Liver (tissue), 9 donors: ENCODE data around the gene RAB13. TPM values are rescaled to one million over a fixed set of nuclear protein-coding genes. Genes with fewer than 3 reads are reported as not detected.

Source experiments
- DNase-seq: peaks from one replicate; pipeline ENCODE4 v3.0.0-alpha.2; 2017; ENCODE audit warnings: low spot score
- H3K27ac ChIP-seq, 2 donors: one replicate each; pipeline ENCODE4 v1.7.0; 2013; ENCODE audit warnings: inconsistent platforms in 2 of 2, low read length in 2 of 2, control low read depth in 1 of 2, low read depth in 1 of 2, mild to moderate bottlenecking in 1 of 2
- H3K27me3 ChIP-seq, 4 donors: one replicate each; pipeline versions ENCODE4 v1.6.1 to v1.7.0; 2013; ENCODE audit warnings: low read length in 3 of 4, inconsistent platforms in 1 of 4, mild to moderate bottlenecking in 1 of 4, moderate library complexity in 1 of 4; ENCODE audit not compliant: control insufficient read depth in 4 of 4, insufficient read depth in 4 of 4
- H3K36me3 ChIP-seq, 4 donors: one replicate each; pipeline versions ENCODE4 v1.6.1 to v1.7.0; 2013; ENCODE audit warnings: low read length in 3 of 4, mild to moderate bottlenecking in 3 of 4, low read depth in 1 of 4, moderate library complexity in 1 of 4; ENCODE audit not compliant: control insufficient read depth in 4 of 4, insufficient read depth in 3 of 4
- H3K4me1 ChIP-seq, 4 donors: one replicate each; pipeline versions ENCODE4 v1.6.1 to v1.7.0; 2013; ENCODE audit warnings: low read length in 3 of 4, mild to moderate bottlenecking in 3 of 4, moderate library complexity in 1 of 4; ENCODE audit not compliant: control insufficient read depth in 4 of 4, insufficient read depth in 4 of 4
- H3K4me3 ChIP-seq, 3 donors: one replicate each; pipeline versions ENCODE4 v1.6.1 to v1.7.0; 2013; ENCODE audit warnings: low read length in 3 of 3, control low read depth in 1 of 3, low read depth in 1 of 3, mild to moderate bottlenecking in 1 of 3
- H3K9ac ChIP-seq, 2 donors: one replicate each; pipeline ENCODE4 v1.7.0; 2013; ENCODE audit warnings: low read length in 2 of 2, mild to moderate bottlenecking in 2 of 2, moderate library complexity in 2 of 2, control low read depth in 1 of 2, low read depth in 1 of 2
- H3K9me3 ChIP-seq, 4 donors: one replicate each; pipeline versions ENCODE4 v1.6.1 to v1.7.0; 2013; ENCODE audit warnings: low read length in 3 of 4; ENCODE audit not compliant: control insufficient read depth in 4 of 4
- EGR1 ChIP-seq, 2 donors: IDR thresholded peaks; 2 replicates each; pipeline ENCODE4 v1.6.1; 2016 to 2018; ENCODE audit warnings: antibody characterized with exemption in 2 of 2, low read depth in 2 of 2
- FOXA1 ChIP-seq: IDR thresholded peaks from 2 replicates; pipeline ENCODE4 v1.6.1; 2016; ENCODE audit warnings: antibody characterized with exemption
- GABPA ChIP-seq, 2 donors: IDR thresholded peaks in 1 of 2; conservative IDR thresholded peaks in 1 of 2; 2 replicates each; pipeline ENCODE4 v1.6.1; 2016; ENCODE audit warnings: antibody characterized with exemption in 2 of 2, mild to moderate bottlenecking in 1 of 2, moderate library complexity in 1 of 2
- HNF4A ChIP-seq, 2 donors: conservative IDR thresholded peaks; 2 replicates each; pipeline ENCODE4 v1.6.1; 2016; ENCODE audit warnings: antibody characterized with exemption in 2 of 2, mild to moderate bottlenecking in 2 of 2
- HNF4G ChIP-seq: IDR thresholded peaks from 2 replicates; pipeline ENCODE4 v1.6.1; 2016; ENCODE audit warnings: antibody characterized with exemption
- NR2F2 ChIP-seq: IDR thresholded peaks from 2 replicates; pipeline ENCODE4 v1.6.1; 2016; ENCODE audit warnings: antibody characterized with exemption
- RAD21 ChIP-seq, 2 donors: IDR thresholded peaks; 2 replicates each; pipeline ENCODE4 v1.6.1; 2016; ENCODE audit warnings: antibody characterized with exemption in 2 of 2, mild to moderate bottlenecking in 2 of 2
- RXRA ChIP-seq, 2 donors: IDR thresholded peaks; 2 replicates each; pipeline ENCODE4 v1.6.1; 2017 to 2018; ENCODE audit warnings: antibody characterized with exemption in 2 of 2, mild to moderate bottlenecking in 1 of 2
- SP1 ChIP-seq: IDR thresholded peaks from 2 replicates; pipeline ENCODE4 v1.6.1; 2018; ENCODE audit warnings: antibody characterized with exemption, mild to moderate bottlenecking
- TAF1 ChIP-seq: conservative IDR thresholded peaks from 2 replicates; pipeline ENCODE4 v1.6.1; 2016; ENCODE audit warnings: antibody characterized with exemption, mild to moderate bottlenecking
- YY1 ChIP-seq: IDR thresholded peaks from 2 replicates; pipeline ENCODE4 v1.6.1; 2016; ENCODE audit warnings: antibody characterized with exemption, mild to moderate bottlenecking
- WGBS: extraction: QIAGEN DNeasy Blood & Tissue Kit; methylation state at CpG from one replicate; pipeline ENCODE4 v1.1.7; 2013; 5-methylcytosine and 5-hydroxymethylcytosine counted together
- polyA plus RNA-seq, 2 donors: library from polyadenylated mRNA; stranded (reverse) in 1 of 2; unstranded in 1 of 2; fragments of 200-250 nt in 1 of 2; fragments of >200 nt in 1 of 2; fragmentation: Nextera tagmentation in 1 of 2; extraction: Ambion mirVana in 1 of 2; gene quantifications; one replicate each; pipeline versions ENCODE4 v1.2.1 to v1.2.3, GENCODE V29; 2013 to 2015
- total RNA-seq, 2 donors: library from RNA; depleted of rRNA; stranded (reverse); fragments of >200 nt; gene quantifications; one replicate each; pipeline ENCODE4 v1.2.3, GENCODE V29; 2014
- TF ChIP-seq, protein P1 (sequence below): IDR thresholded peaks from 2 replicates; pipeline ENCODE4 v1.6.1; 2016; ENCODE audit warnings: antibody characterized with exemption
- TF ChIP-seq, protein P2 (sequence below): fragments of 150-350 bp; IDR thresholded peaks from 2 replicates; pipeline ENCODE4 v1.5.1; 2017; ENCODE audit warnings: improper control_type of control experiment, low read depth, low read length; ENCODE audit not compliant: missing input control
- TF ChIP-seq, protein P3 (sequence below): IDR thresholded peaks from 2 replicates; pipeline ENCODE4 v1.6.1; 2016; ENCODE audit warnings: antibody characterized with exemption
- TF ChIP-seq, protein P4 (sequence below): IDR thresholded peaks from 2 replicates; pipeline ENCODE4 v1.6.1; 2016; ENCODE audit warnings: antibody characterized with exemption, mild to moderate bottlenecking
- donor health status: healthy.
- donor health status: healthy.
- donor health status: healthy.
- donor health status: healthy.
- donor health status: healthy.

Gene RAB13
- total and polyA plus RNA-seq, 4 donors, result 18.0 to 72.9 (median 32.5) TPM

DNA sequence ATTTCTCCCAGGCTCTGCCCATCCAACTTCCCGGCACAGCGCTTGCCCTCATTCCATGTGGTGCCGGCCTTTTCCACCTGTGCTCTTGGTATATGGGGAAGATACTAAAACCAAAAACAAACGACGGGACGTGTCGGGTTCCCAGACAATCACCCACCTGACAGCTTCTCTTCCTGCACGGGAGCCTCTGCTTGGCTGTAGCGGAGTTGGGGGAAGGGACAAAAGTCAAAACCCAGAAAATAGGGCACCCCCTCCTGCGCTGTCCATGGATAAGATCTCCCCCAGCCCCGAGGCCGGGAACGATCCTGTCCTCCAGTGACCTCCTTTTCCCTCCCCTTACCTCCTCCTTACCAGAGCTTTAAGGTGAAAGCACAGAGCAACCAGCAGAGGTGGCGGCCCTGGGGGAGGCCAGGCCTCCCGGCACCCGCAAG lies 9.3 kb downstream of the RAB13 start:
- 1% methylated on average over 16 of the region's 16 CpGs for WGBS
- no peak for DNase-seq

DNA sequence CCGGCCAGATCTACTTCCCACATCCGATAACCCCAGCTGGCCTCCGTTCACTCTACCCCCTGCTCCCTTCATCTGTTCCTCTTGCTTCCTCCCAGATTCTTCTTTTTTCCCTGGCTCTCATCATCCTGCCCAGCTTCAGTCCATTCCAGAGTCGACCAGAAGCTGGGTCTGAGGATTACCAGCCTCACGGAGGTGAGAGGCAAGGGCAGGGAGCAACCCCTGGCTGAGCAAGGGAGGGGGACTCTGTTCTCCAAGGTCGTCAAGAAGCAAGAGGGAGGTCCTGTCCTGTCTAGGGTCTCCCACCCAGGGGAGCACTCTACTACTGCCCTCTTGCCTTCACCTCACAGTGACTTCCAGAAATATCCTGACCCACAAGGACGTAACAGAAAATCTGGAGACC lies 12.6 kb downstream of the RAB13 start:
- H3K9ac ChIP-seq, result no peak overlapping the region
- H3K27me3 ChIP-seq, result no peaks in the 10 kb centered on the region
- H3K4me1 ChIP-seq, result peaks cover 0 to 24% (median 21%) of the 10 kb centered on the region in 4 donors
- no peak for DNase-seq
- TF ChIP-seq, protein P1, sequence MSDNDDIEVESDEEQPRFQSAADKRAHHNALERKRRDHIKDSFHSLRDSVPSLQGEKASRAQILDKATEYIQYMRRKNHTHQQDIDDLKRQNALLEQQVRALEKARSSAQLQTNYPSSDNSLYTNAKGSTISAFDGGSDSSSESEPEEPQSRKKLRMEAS, result no peak
- TF ChIP-seq HNF4G (no peak), NR2F2 (no peak), YY1 (no peak), FOXA1 (no peak), SP1 (no peak)
- TF ChIP-seq, protein P2, sequence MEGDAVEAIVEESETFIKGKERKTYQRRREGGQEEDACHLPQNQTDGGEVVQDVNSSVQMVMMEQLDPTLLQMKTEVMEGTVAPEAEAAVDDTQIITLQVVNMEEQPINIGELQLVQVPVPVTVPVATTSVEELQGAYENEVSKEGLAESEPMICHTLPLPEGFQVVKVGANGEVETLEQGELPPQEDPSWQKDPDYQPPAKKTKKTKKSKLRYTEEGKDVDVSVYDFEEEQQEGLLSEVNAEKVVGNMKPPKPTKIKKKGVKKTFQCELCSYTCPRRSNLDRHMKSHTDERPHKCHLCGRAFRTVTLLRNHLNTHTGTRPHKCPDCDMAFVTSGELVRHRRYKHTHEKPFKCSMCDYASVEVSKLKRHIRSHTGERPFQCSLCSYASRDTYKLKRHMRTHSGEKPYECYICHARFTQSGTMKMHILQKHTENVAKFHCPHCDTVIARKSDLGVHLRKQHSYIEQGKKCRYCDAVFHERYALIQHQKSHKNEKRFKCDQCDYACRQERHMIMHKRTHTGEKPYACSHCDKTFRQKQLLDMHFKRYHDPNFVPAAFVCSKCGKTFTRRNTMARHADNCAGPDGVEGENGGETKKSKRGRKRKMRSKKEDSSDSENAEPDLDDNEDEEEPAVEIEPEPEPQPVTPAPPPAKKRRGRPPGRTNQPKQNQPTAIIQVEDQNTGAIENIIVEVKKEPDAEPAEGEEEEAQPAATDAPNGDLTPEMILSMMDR, result no peak
- TF ChIP-seq, protein P3, sequence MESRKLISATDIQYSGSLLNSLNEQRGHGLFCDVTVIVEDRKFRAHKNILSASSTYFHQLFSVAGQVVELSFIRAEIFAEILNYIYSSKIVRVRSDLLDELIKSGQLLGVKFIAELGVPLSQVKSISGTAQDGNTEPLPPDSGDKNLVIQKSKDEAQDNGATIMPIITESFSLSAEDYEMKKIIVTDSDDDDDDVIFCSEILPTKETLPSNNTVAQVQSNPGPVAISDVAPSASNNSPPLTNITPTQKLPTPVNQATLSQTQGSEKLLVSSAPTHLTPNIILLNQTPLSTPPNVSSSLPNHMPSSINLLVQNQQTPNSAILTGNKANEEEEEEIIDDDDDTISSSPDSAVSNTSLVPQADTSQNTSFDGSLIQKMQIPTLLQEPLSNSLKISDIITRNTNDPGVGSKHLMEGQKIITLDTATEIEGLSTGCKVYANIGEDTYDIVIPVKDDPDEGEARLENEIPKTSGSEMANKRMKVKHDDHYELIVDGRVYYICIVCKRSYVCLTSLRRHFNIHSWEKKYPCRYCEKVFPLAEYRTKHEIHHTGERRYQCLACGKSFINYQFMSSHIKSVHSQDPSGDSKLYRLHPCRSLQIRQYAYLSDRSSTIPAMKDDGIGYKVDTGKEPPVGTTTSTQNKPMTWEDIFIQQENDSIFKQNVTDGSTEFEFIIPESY, result no peak
- no peaks in the 10 kb centered on the region for H3K9me3 ChIP-seq
- no peak overlapping the region for H3K27ac ChIP-seq
- peaks cover 4 to 19% (median 17%) of the 10 kb centered on the region in 4 donors for H3K36me3 ChIP-seq
- WGBS, result 87% methylated on average over 7 of the region's 7 CpGs
- no peak overlapping the region for H3K4me3 ChIP-seq

More for the DNA sequence above, 9.3 kb downstream of the RAB13 start:
- Histone ChIP-seq H3K36me3 (peaks cover 5 to 24% (median 18%) of the 10 kb centered on the region in 4 donors), H3K4me3 (peak overlapping the region; percentile 82 to 99 (median 99)), H3K9me3 (no peaks in the 10 kb centered on the region), H3K4me1 (peaks cover 0 to 25% (median 22%) of the 10 kb centered on the region in 4 donors), H3K27me3 (no peaks in the 10 kb centered on the region), H3K27ac (peak overlapping the region; percentile 94 to 96), H3K9ac (peak overlapping the region; percentile 92 to 94)
- TF ChIP-seq, protein P4, sequence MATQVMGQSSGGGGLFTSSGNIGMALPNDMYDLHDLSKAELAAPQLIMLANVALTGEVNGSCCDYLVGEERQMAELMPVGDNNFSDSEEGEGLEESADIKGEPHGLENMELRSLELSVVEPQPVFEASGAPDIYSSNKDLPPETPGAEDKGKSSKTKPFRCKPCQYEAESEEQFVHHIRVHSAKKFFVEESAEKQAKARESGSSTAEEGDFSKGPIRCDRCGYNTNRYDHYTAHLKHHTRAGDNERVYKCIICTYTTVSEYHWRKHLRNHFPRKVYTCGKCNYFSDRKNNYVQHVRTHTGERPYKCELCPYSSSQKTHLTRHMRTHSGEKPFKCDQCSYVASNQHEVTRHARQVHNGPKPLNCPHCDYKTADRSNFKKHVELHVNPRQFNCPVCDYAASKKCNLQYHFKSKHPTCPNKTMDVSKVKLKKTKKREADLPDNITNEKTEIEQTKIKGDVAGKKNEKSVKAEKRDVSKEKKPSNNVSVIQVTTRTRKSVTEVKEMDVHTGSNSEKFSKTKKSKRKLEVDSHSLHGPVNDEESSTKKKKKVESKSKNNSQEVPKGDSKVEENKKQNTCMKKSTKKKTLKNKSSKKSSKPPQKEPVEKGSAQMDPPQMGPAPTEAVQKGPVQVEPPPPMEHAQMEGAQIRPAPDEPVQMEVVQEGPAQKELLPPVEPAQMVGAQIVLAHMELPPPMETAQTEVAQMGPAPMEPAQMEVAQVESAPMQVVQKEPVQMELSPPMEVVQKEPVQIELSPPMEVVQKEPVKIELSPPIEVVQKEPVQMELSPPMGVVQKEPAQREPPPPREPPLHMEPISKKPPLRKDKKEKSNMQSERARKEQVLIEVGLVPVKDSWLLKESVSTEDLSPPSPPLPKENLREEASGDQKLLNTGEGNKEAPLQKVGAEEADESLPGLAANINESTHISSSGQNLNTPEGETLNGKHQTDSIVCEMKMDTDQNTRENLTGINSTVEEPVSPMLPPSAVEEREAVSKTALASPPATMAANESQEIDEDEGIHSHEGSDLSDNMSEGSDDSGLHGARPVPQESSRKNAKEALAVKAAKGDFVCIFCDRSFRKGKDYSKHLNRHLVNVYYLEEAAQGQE, result no peak
- TF ChIP-seq EGR1 (IDR thresholded peaks at IDR 0.05; ENCODE audit: low read depth in 2 of 2), result no peak
- TF ChIP-seq YY1, result no peak
- TF ChIP-seq TAF1, result no peak
- no peak for TF ChIP-seq FOXA1
- peak in 1 of 2 donors; percentile 2 for TF ChIP-seq RXRA (IDR thresholded peaks at IDR 0.05)
- no peak for TF ChIP-seq GABPA (IDR thresholded peaks at IDR 0.05 in 1 of 2, conservative IDR thresholded peaks at IDR 0.05 in 1 of 2)
- TF ChIP-seq HNF4A (conservative IDR thresholded peaks at IDR 0.05), result no peak
- TF ChIP-seq RAD21 (IDR thresholded peaks at IDR 0.05), result no peak
